Activated CD8-positive, alpha-beta memory T cell treated with anti-CD3 and anti-CD28 coated beads for 36 hours (primary cell): ENCODE data around the gene MORN1. TPM values are rescaled to one million over a fixed set of nuclear protein-coding genes. Genes with fewer than 3 reads are reported as not detected.

Experiments
- CTCF ChIA-PET: fragments of 350-600 bp; sonication (Branson Sonifier 250); formaldehyde crosslinking; loops from one replicate; lab custom pipeline; 2021; ENCODE audit warnings: antibody characterized with exemption; lab: Charles Lee
- POLR2A ChIA-PET: fragments of 350-600 bp; sonication (Branson Sonifier 250); formaldehyde crosslinking; loops from one replicate; lab custom pipeline; 2021; ENCODE audit warnings: antibody characterized with exemption; lab: Charles Lee
- total RNA-seq, 2 experiments: library from RNA; stranded (reverse); gene quantifications; one replicate each; pipeline ENCODE4 v1.2.3, GENCODE V29; 2021

Gene MORN1
- total RNA-seq, 2 experiments from 2014 or later, result 8.7 to 9.9 TPM

GRCh38 chr1:2381741-2382620 is 9.4 kb downstream of the MORN1 start:
- ChIA-PET POLR2A (interaction anchor here (0.5 to 1.7 kb wide), 4 partner anchors 13 to 263 kb away, joined by 3 to 7 read pairs (median 4); partner anchors contain the start of gene FAAP20), CTCF (interaction anchor here (0.6 to 8.2 kb wide), 28 partner anchors 9 to 211 kb away, joined by 3 to 75 read pairs (median 4); partner anchors contain the start of genes FAAP20, MORN1 and RER1)

DNA sequence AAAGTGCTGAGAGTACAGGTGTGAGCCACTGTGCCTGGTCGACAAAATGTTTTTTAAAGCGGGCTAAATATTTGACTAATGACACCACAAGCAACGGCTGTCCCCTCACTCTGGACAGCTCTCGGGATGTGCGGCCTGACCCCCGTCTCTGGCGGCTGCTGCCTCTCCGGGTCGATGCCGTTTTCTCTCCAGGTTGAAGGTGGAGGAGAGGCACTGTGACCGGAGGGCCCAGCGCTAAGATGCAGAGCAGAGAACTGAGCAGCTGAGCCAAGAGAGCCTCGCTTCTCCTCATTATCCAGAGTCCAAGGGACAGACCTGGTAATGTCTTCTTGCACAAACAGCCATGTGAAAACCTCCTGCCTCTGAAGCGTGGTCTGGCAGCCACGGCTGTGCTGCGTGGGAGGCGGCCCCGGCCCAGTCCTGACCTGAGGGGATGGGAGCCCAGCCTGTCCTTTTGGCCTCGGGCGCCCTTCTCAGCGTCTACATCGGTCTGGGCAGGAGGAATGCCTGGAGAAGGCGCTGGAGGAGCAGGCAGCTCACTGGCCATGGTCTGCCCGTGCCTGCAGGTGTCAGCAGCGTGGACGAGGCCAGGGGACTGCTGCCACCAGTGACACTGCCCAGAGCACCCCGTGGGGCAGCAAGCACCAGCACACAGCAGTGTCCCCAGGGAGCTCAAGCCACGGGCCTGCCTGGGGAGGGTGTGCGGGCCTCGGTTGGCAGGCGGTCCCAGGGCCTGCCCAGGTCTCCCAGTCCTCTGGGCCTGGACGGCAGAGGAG is 10.3 kb downstream of the MORN1 start:
- POLR2A ChIA-PET, result interaction anchor here (1.7 kb wide), 1 partner anchor 186 kb away, joined by 6 read pairs; the partner anchor contains the start of gene FAAP20
- CTCF ChIA-PET, result interaction anchor here (0.6 to 8.2 kb wide), 24 partner anchors 9 to 210 kb away, joined by 3 to 75 read pairs (median 5); partner anchors contain the start of genes FAAP20, MORN1 and RER1

DNA sequence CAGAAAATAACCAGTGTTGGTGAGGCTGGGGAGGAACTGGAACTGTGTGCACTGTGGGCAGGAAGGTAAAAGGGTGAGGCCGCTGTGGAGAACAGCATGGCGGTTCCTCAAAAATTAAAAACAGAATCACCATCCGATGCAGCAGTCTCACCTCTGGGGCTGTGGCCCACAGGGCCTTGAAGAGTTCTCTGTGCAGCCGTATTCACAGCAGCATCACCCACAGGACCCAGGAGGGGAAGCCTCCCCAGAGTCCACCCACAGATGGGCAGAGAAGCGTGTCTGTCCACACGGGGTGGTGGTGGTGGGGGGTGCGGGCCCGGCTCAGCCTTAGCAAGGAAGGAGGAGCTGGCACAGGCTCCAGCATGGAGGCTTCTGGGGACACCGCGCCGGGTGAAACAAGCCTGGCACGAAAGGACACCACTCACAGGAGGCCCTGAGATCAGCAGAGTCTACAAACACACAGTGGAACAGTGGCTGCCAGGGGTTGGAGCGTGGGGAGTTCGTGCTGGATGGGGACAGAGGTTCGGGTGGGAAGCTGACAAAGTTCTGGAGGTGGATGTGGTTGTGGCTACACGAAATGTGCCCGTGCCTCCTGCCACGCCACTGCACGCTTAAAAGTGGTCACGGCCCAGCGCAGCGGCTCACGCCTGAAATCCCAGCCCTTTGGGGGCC is 11.5 kb downstream of the MORN1 start:
- CTCF ChIA-PET, result interaction anchor here (8.2 kb wide), 1 partner anchor 184 kb away, joined by 75 read pairs; the partner anchor contains the start of gene FAAP20
- POLR2A ChIA-PET, result no interaction called here

GRCh38 chr1:2378956-2379732 is 12.2 kb downstream of the MORN1 start:
- CTCF ChIA-PET, result interaction anchor here (0.6 to 8.2 kb wide), 3 partner anchors 11 to 382 kb away, joined by 3 to 75 read pairs (median 3); partner anchors contain the start of gene FAAP20
- POLR2A ChIA-PET, result no interaction called here

DNA sequence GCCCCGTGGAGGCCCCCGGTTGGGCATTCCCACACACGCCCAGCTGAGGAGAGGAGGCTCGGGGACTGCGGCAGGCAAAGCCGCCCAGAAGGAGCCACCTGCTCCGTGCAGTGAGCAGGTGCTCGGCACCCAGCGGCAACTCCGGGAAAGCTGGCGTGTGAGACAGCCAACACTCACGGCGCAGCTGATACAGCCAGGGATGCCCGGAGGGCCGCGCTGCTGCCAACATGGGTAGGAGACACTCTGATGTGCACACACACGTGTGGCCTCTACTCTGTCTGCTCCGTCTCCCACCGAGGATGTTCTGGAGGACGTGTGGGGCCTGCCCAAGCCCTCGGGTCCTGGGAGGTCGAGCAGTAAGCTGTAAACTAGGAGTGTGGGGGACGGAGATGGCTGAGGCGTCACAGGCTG is 12.9 kb downstream of the MORN1 start:
- POLR2A ChIA-PET, result no interaction called here
- CTCF ChIA-PET, result interaction anchor here (0.6 to 8.2 kb wide), 3 partner anchors 12 to 381 kb away, joined by 3 to 75 read pairs (median 3); partner anchors contain the start of gene FAAP20

DNA sequence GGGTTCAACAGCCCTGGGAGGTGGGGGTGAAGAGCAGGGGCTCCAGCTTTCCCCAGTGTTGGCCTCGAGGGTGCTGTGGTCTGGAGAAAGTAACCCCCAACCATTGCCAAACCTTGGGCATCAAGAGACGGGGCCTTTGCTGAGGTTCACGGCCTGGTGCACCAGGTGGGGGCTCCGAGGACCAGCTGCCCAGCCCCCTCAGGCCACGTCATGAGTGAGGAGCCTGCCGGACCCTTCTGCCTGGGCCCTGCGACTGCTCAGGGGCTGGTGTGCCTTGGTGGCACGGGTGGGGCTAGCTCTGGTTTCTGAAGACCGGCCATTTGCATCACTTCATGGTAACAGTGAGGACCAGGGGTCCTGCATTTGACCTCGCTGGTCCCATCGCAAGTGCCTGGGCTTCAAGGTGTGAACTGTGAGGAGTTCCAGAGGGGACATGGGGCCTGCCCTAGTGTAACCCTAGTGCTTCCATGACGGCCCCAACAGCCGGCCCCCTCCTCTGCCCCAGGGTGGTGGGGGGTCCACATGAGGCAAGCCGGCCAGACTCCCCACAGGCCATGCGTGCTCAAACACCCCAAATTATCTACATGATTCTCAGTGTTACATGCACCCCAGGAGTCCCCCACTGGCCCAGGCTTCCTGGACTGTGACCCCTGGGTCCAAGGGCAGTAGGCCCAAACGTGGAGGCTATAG is 13.5 kb downstream of the MORN1 start:
- ChIA-PET POLR2A (no interaction called here), CTCF (interaction anchor here (1.1 to 8.2 kb wide), 2 partner anchors 12 to 182 kb away, joined by 3 to 75 read pairs; partner anchors contain the start of gene FAAP20)

DNA sequence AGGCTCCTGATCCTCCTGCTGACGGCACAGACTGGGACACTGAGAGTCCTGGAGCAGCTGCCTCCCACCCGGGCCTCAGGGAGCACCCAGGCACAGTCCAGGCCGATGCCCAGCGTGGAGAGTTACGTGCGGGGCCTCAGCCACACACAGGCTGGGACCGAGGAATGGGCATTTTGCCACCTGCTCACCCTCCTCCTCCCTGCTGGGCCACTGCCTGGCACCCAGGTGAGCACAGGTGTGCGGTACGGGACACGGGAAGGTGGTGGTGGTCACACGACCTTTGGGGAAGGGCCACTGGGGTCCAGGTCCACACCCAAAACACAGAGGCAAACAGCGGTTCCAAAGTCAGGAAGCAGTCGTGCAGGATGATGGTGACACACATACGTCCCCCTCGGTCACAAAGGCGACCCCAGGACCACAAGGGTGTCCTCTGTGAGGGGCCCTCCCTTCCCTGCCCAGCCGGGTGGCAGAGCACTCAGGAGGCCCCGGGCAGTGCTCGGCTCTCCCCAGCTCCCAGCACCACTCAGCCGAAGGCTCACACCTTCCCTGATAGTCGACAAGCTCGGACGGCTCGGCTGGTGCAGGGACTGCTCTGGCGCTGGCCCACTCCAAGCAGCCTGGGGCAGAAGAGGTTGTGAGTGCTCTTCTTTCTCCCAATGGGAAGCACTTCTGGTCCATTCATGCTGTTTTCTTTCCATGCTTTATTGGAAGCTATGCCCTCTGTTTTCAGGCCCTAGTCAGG is 14.3 kb downstream of the MORN1 start:
- POLR2A ChIA-PET, result no interaction called here
- CTCF ChIA-PET, result interaction anchor here (8.2 kb wide), 1 partner anchor 181 kb away, joined by 75 read pairs; the partner anchor contains the start of gene FAAP20

- CTCF ChIA-PET, result no interaction called here
- POLR2A ChIA-PET, result no interaction called here
These were observed 15.1 kb downstream of the MORN1 start for GRCh38 chr1:2376261-2376741.

DNA sequence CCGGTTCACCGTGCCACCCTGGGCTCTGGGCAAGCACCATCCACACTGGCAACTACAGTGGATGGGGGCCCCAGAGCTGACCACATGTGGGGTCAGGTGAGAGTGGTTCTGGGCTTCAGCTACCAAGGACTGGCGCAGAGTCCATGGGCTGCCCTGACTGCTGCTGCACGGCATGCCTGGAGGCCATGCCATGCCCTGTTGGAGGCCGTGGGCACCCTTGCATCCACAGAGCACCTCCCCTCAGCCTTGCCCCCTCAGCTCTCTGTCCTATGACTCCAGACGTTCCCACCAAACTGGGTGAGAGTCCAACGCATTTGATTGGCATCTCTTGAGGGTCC is 15.5 kb downstream of the MORN1 start:
- ChIA-PET CTCF (no interaction called here), POLR2A (no interaction called here)

DNA sequence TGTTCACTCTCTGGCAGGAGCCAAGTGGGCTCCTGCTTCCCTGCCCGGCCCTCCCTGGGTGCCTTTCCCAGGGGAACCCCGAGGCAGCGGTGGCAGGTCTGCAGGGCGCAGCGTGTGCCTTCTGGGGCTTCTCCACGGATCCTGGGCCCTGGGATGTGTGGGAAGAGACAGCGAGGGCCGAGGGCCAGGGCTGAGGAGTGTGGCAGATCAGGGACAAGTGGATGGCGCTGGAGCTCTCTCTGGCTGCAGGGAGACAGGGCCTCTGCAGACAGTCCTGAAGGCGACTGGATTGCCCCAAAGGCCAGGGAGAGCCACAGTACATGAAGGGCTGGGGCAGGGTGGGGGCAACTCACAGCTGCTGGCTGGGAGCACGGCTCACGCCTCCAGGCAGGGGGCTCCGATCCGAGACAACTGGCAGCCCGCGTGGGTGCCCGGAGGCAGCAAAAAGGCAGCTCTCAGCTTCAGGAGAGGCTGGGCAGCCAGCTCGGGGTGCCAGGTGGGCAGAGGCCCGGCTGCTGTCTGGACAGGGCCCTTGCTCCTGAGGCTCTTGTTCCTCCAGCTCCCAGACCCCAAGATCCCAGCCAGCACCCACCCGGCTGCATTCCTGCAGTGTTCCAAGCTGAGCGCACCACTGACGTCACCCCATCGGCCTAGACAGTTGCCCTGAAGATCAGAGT is 16.0 kb downstream of the MORN1 start:
- ChIA-PET CTCF (interaction anchor here (0.6 kb wide), 1 partner anchor 583 kb away, joined by 3 read pairs; no protein-coding TSS in a partner anchor), POLR2A (no interaction called here)

DNA sequence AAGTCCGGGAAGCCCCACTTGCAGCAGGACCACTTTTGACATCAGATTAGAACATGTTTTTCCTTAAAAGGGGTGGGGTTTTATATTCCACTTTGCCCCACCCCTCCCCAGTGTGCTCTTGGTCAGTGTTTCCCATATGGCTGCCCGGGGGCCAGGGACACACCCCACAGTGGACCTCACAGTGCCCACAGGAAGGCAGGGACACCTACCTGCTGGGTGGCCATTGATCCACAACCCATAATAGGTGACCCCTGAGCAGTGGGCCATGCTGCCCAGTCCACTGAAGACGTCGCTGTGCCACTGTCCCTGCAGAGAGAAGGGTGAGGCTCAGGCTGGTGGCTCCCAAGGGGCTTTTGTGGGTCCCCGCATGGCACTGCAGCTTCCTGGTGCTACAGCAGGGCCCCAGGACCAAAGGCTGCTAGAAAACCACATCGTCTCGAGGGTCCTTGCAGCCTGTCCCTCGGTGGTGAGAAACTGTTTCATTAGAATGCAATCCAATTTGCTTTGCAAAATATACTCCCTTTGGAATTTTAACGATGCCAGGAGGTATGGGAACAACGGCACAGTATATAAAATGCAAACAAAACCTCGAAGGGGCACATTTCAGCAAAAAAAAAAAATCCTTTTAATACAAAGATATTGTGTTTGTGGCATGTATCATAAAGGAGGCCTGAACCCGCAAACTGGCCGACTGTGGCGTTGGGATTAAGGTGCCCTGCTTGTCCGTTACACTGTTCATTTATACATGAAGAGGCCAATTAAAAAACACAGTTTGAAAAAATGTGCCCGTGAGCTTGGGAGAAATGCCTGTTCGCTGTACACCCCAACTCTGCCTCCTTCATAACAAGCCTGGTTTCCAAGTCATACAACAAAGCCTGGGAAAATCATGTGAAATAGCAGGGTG is 16.9 kb downstream of the MORN1 start:
- CTCF ChIA-PET, result interaction anchor here (0.6 kb wide), 1 partner anchor 582 kb away, joined by 3 read pairs; no protein-coding TSS in a partner anchor
- POLR2A ChIA-PET, result no interaction called here

GRCh38 chr1:2373551-2374251 is 17.7 kb downstream of the MORN1 start:
- CTCF ChIA-PET, result no interaction called here
- POLR2A ChIA-PET, result no interaction called here

DNA sequence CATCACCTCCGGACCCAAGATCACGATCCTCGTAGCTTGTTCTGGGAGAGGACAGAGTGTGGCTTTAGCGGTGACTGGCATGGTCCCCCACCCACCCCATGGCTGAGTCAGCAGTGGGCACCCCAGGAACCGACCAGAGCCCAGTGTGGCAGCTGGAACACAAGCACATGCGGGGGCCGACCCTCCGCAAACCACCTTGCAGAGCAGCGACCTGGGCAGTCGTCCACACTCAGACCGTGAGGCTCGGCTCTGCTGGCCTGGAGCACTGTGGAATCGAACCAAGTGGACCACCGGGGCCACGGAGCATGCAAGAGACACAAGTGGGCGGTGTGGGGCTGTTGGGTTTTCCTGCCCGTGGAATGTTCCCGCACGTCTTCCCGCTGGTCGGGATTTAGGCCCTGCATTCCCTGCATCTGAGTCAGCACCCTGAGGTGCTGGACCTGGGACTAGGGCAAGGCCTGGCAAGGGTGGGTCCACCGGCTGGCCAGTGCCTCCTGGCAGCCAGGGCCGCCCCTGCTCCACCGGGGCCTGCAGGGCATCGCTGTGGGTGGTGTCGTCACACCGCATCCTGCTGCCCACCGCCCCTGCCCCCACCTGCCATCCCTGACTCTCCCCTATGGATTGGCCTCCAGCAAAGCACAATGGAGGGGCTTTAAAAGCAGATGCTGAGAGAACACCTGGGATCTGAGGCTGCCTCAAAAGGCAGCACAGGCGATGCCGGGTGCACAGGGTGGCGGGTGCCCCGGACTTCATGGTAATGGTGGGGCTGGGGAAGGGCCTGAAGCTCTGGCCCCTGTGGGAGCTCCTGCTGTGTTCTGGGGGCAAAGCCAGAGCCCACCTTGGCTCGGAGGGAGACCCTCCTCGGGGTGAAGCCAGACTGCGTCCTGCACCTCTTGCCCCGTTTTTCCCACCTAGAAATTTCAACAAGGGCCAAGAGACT is 18.5 kb downstream of the MORN1 start:
- POLR2A ChIA-PET, result no interaction called here
- CTCF ChIA-PET, result interaction anchor here (0.9 kb wide), 1 partner anchor 9 kb away, joined by 4 read pairs; no protein-coding TSS in a partner anchor
